ENCODE results near the gene ACO2.
"Not testable (repeated sequence)": the region's sequence is repeated elsewhere in the genome, so short reads cannot be mapped to it uniquely, and the experiment has no call there.

Gene ACO2

DNA sequence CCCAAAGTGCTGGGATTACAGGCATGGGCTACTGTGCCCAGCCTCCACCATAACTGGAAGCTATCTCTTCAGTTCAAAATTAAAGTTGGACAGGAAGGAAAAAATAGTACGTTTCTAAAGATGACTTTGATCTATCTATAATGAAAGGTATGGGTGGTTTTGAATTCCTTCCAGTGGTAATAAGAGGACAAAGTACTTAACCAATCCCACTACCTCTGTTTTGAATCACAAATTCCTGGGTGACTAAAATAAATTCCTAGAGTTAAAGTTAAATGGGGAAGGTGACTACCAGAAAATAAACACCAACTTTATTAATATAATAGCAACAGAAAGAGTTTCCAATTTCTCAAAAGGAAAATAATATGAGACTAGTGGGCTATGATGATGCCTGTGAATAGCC, 9.5 kb upstream of the ACO2 start:
- peaks cover 60% of the 10 kb centered on the region for H3K36me3 ChIP-seq (ENCODE audit: insufficient read depth, low read length)
- no peaks in the 10 kb centered on the region for H3K27me3 ChIP-seq (ENCODE audit: insufficient read depth, low read length)
- no peaks in the 10 kb centered on the region for H3K4me1 ChIP-seq (ENCODE audit: insufficient read depth, low read length)
- 60% methylated on average over 1 of the region's 1 CpG for WGBS
- no peaks in the 10 kb centered on the region for H3K9me3 ChIP-seq (ENCODE audit: insufficient read depth, low read depth, low read length)
- no peak overlapping the region for H3K4me3 ChIP-seq (ENCODE audit: low read length)
- no peak overlapping the region for H3K27ac ChIP-seq (ENCODE audit: low read depth, low read length)
- no peak overlapping the region for H3K9ac ChIP-seq (ENCODE audit: low read depth, low read length)

- not testable (repeated sequence) for H3K27me3 ChIP-seq (ENCODE audit: insufficient read depth, low read length)
- WGBS, result 98% methylated on average over 5 of the region's 5 CpGs
- peaks cover 67% of the 10 kb centered on the region for H3K36me3 ChIP-seq (ENCODE audit: insufficient read depth, low read length)
Observed at GRCh38 chr22:41460071-41460470, 8.8 kb upstream of the ACO2 start.

DNA sequence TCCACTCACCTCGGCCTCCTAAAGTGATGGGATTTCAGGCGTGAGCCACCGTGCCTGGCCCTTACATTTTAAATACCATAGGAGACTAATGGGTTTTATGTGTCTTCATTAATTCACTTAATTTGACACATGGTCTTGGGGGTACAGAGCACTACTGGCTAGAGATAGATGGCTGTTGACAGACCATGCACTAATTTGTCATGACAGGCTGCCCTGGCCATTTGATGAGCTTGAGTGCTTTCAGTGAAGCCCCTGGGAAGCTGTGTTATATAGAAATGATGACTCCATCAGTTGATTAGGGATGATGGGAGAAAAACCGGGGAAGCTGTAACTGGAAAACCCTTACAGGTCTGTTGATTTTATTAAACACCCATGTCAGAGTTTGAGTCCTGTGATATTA, 7.0 kb upstream of the ACO2 start:
- H3K4me1 ChIP-seq (ENCODE audit: insufficient read depth, low read length), result no peaks in the 10 kb centered on the region
- no peaks in the 10 kb centered on the region for H3K9me3 ChIP-seq (ENCODE audit: insufficient read depth, low read depth, low read length)
- H3K27ac ChIP-seq (ENCODE audit: low read depth, low read length), result no peak overlapping the region
- no peak overlapping the region for H3K4me3 ChIP-seq (ENCODE audit: low read length)
- H3K9ac ChIP-seq (ENCODE audit: low read depth, low read length), result no peak overlapping the region
- H3K27me3 ChIP-seq (ENCODE audit: insufficient read depth, low read length), result no peaks in the 10 kb centered on the region
- 96% methylated on average over 4 of the region's 4 CpGs for WGBS
- H3K36me3 ChIP-seq (ENCODE audit: insufficient read depth, low read length), result peaks cover 85% of the 10 kb centered on the region

More at GRCh38 chr22:41460071-41460470, 8.8 kb upstream of the ACO2 start:
- H3K9ac ChIP-seq (ENCODE audit: low read depth, low read length); H3K9me3 ChIP-seq (ENCODE audit: insufficient read depth, low read depth, low read length); H3K27ac ChIP-seq (ENCODE audit: low read depth, low read length); H3K4me3 ChIP-seq (ENCODE audit: low read length); H3K4me1 ChIP-seq (ENCODE audit: insufficient read depth, low read length): not testable (repeated sequence)

DNA sequence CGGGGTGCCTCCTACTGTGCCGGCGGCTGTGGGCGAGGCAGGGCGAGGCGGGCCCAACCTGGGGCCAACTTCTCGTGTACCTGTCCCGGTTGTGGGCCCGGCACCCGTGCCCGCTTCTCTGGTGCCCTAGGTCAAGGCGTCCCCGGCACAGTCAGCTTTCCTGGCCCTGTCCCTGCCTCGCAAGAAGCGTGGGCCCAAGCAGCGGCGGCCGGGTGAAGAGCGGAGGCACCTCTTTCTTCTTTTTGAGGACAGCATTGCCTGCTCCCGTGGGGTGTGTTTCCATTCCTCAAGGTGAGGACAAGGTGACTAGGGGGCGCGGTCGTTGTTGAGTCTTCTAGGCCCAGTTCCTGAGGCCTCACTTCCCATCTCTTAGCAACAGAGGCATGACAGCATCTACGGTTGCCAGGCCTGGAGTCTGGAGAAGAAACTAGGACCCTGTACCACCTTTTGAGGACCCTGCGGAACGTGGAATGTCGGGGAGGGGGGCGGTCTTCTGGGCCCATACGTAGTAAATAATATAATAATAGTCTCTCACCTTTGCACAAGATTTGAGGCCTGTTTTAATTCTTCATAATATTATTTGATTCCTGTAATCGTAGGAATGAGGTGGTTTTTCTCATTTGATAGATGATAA, 418 bp downstream of the ACO2 start:
- no peaks in the 10 kb centered on the region for H3K9me3 ChIP-seq (ENCODE audit: insufficient read depth, low read depth, low read length)
- peaks cover 38% of the 10 kb centered on the region for H3K36me3 ChIP-seq (ENCODE audit: insufficient read depth, low read length)
- 2% methylated on average over 27 of the region's 30 CpGs for WGBS
- peak overlapping the region; percentile 95 for H3K27ac ChIP-seq (ENCODE audit: low read depth, low read length)
- H3K27me3 ChIP-seq (ENCODE audit: insufficient read depth, low read length), result no peaks in the 10 kb centered on the region
- H3K4me3 ChIP-seq (ENCODE audit: low read length), result peak overlapping the region; percentile 89
- no peaks in the 10 kb centered on the region; the same call in 1 of the 2 replicates for H3K4me1 ChIP-seq (ENCODE audit: insufficient read depth, low read length)
- H3K9ac ChIP-seq (ENCODE audit: low read depth, low read length), result peak overlapping the region; percentile 98

GRCh38 chr22:41470886-41471285, 2.0 kb downstream of the ACO2 start:
- H3K27ac ChIP-seq (ENCODE audit: low read depth, low read length), result no peak overlapping the region
- WGBS, result 98% methylated on average over 2 of the region's 2 CpGs
- no peaks in the 10 kb centered on the region for H3K9me3 ChIP-seq (ENCODE audit: insufficient read depth, low read depth, low read length)
- no peaks in the 10 kb centered on the region for H3K27me3 ChIP-seq (ENCODE audit: insufficient read depth, low read length)
- H3K36me3 ChIP-seq (ENCODE audit: insufficient read depth, low read length), result peaks cover 22% of the 10 kb centered on the region
- no peak overlapping the region for H3K9ac ChIP-seq (ENCODE audit: low read depth, low read length)
- no peaks in the 10 kb centered on the region; the same call in 1 of the 2 replicates for H3K4me1 ChIP-seq (ENCODE audit: insufficient read depth, low read length)
- no peak overlapping the region for H3K4me3 ChIP-seq (ENCODE audit: low read length)

DNA sequence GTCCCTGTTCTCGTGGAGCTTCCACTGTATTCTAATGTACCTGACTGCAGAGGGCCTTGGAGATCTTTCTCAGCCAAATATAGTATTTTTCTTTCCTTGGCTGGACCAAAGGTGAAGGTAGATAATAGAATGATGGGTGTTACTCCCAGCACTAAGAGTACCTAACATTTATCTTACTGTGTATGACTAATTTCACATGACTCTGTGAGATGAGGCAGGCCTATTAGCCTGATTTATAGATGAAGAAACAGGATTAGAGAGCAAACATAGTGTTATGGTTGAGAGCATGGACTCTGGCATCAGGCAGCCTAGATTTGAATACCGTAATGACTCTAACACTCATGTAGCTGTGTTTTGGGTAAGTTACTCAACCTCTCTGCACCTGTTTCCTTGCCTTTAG, 2.7 kb downstream of the ACO2 start:
- H3K9me3 ChIP-seq (ENCODE audit: insufficient read depth, low read depth, low read length), result no peaks in the 10 kb centered on the region
- no peak overlapping the region for H3K27ac ChIP-seq (ENCODE audit: low read depth, low read length)
- H3K27me3 ChIP-seq (ENCODE audit: insufficient read depth, low read length), result no peaks in the 10 kb centered on the region
- no peak overlapping the region for H3K4me3 ChIP-seq (ENCODE audit: low read length)
- no peak overlapping the region for H3K9ac ChIP-seq (ENCODE audit: low read depth, low read length)
- peaks cover 15% of the 10 kb centered on the region for H3K36me3 ChIP-seq (ENCODE audit: insufficient read depth, low read length)
- WGBS, result 99% methylated on average over 2 of the region's 2 CpGs
- no peaks in the 10 kb centered on the region; the same call in 1 of the 2 replicates for H3K4me1 ChIP-seq (ENCODE audit: insufficient read depth, low read length)

GRCh38 chr22:41474872-41475451, 6.0 kb downstream of the ACO2 start:
- Histone ChIP-seq H3K27me3 (ENCODE audit: insufficient read depth, low read length) (no peaks in the 10 kb centered on the region), H3K36me3 (ENCODE audit: insufficient read depth, low read length) (peaks cover 4% of the 10 kb centered on the region; the same call in 1 of the 2 replicates), H3K4me1 (ENCODE audit: insufficient read depth, low read length) (peaks cover 6% of the 10 kb centered on the region), H3K9ac (ENCODE audit: low read depth, low read length) (no peak overlapping the region), H3K9me3 (ENCODE audit: insufficient read depth, low read depth, low read length) (no peaks in the 10 kb centered on the region), H3K27ac (ENCODE audit: low read depth, low read length) (no peak overlapping the region), H3K4me3 (ENCODE audit: low read length) (no peak overlapping the region)
- WGBS, result 98% methylated on average over 6 of the region's 6 CpGs

- Histone ChIP-seq H3K9me3 (ENCODE audit: insufficient read depth, low read depth, low read length) (no peaks in the 10 kb centered on the region), H3K9ac (ENCODE audit: low read depth, low read length) (no peak overlapping the region), H3K4me1 (ENCODE audit: insufficient read depth, low read length) (peaks cover 37% of the 10 kb centered on the region), H3K36me3 (ENCODE audit: insufficient read depth, low read length) (no peaks in the 10 kb centered on the region), H3K27ac (ENCODE audit: low read depth, low read length) (no peak overlapping the region), H3K4me3 (ENCODE audit: low read length) (no peak overlapping the region), H3K27me3 (ENCODE audit: insufficient read depth, low read length) (no peaks in the 10 kb centered on the region)
- WGBS, result 91% methylated on average over 2 of the region's 2 CpGs
Observed at GRCh38 chr22:41478473-41478872, 9.6 kb downstream of the ACO2 start.

- Histone ChIP-seq H3K9ac (ENCODE audit: low read depth, low read length) (no peak overlapping the region), H3K4me1 (ENCODE audit: insufficient read depth, low read length) (peaks cover 37% of the 10 kb centered on the region), H3K27ac (ENCODE audit: low read depth, low read length) (no peak overlapping the region; the same call in 1 of the 2 replicates), H3K36me3 (ENCODE audit: insufficient read depth, low read length) (no peaks in the 10 kb centered on the region), H3K27me3 (ENCODE audit: insufficient read depth, low read length) (no peaks in the 10 kb centered on the region), H3K9me3 (ENCODE audit: insufficient read depth, low read depth, low read length) (no peaks in the 10 kb centered on the region), H3K4me3 (ENCODE audit: low read length) (no peak overlapping the region)
- WGBS, result 96% methylated on average over 7 of the region's 7 CpGs
Observed at GRCh38 chr22:41478891-41479521, 10.1 kb downstream of the ACO2 start.

- whole genome bisulfite sequencing, result 75% methylated on average over 6 of the region's 6 CpGs
Observed at GRCh38 chr22:41479671-41480396, 10.9 kb downstream of the ACO2 start.

DNA sequence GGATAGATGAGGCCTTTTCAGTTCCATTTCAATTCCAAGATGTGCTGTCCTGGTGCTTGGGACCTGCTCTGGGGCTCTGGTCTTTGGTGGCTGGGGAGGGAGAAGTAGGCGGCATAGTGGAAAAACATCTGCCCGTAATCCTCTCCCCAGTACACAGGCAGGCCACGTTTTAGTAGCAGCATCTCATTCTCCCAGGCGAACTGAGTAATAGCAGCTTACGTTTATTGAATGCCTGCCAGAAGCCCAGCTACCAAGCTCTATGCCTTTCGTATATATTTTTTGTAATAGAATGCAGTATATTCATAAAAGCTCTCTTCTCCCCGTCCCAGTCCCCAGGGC, 11.4 kb downstream of the ACO2 start:
- 83% methylated on average over 6 of the region's 7 CpGs for WGBS
- Histone ChIP-seq H3K36me3 (ENCODE audit: insufficient read depth, low read length) (no peaks in the 10 kb centered on the region), H3K4me3 (ENCODE audit: low read length) (no peak overlapping the region), H3K27me3 (ENCODE audit: insufficient read depth, low read length) (no peaks in the 10 kb centered on the region), H3K4me1 (ENCODE audit: insufficient read depth, low read length) (peaks cover 37% of the 10 kb centered on the region), H3K27ac (ENCODE audit: low read depth, low read length) (peak overlapping the region; percentile 13; the same call in 1 of the 2 replicates), H3K9ac (ENCODE audit: low read depth, low read length) (no peak overlapping the region), H3K9me3 (ENCODE audit: insufficient read depth, low read depth, low read length) (no peaks in the 10 kb centered on the region)

More at GRCh38 chr22:41479671-41480396, 10.9 kb downstream of the ACO2 start:
- no peaks in the 10 kb centered on the region for H3K27me3 ChIP-seq (ENCODE audit: insufficient read depth, low read length)
- H3K27ac ChIP-seq (ENCODE audit: low read depth, low read length), result peak overlapping the region; percentile 13; the same call in 1 of the 2 replicates
- H3K9me3 ChIP-seq (ENCODE audit: insufficient read depth, low read depth, low read length), result no peaks in the 10 kb centered on the region
- no peaks in the 10 kb centered on the region for H3K36me3 ChIP-seq (ENCODE audit: insufficient read depth, low read length)
- H3K9ac ChIP-seq (ENCODE audit: low read depth, low read length), result no peak overlapping the region
- H3K4me3 ChIP-seq (ENCODE audit: low read length), result no peak overlapping the region
- H3K4me1 ChIP-seq (ENCODE audit: insufficient read depth, low read length), result peaks cover 37% of the 10 kb centered on the region

Measured in HUES64 (cell line).